Esophagus squamous epithelium (tissue), 4 donors: Measurements from ENCODE around the gene COMMD10.
"Not testable (repeated sequence)": the region's sequence is repeated elsewhere in the genome, so short reads cannot be mapped to it uniquely, and the experiment has no call there.

Source experiments
- POLR2A ChIP-seq, 4 donors: fragments of 450-650 bp; IDR thresholded peaks; one replicate each; pipeline ENCODE4 v1.6.1; 2017; ENCODE audit warnings: antibody characterized with exemption in 4 of 4, mild to moderate bottlenecking in 4 of 4, moderate library complexity in 3 of 4
- TF ChIP-seq, protein P1 (sequence below), 6 experiments: fragments of 450-650 bp in 4 of 6; fragments of 200-600 bp in 2 of 6; sonication (generic) in 2 of 6; IDR thresholded peaks; one replicate each; pipeline ENCODE4 v1.5.1; 2016 to 2019; ENCODE audit warnings: antibody characterized with exemption in 6 of 6, mild to moderate bottlenecking in 4 of 6, moderate library complexity in 4 of 6

DNA sequence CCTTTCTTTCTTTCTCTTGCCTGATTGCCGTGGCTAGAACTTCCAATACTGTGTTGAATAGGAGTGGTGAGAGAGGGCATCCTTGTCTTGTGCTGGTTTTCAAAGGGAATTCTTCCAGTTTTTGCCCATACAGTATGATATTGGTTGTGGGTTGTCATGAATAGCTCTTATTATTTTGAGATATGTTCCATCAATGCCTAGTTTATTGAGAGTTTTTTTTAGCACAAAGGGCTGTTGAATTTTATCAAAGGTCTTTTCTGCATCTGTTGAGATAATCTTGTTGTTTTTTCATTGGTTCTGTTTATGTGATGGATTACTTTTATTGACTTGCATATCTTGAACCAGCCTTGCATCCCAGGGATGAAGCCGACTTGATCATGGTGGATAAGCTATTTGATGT lies 20.1 kb downstream of the COMMD10 start:
- TF ChIP-seq, protein P1, sequence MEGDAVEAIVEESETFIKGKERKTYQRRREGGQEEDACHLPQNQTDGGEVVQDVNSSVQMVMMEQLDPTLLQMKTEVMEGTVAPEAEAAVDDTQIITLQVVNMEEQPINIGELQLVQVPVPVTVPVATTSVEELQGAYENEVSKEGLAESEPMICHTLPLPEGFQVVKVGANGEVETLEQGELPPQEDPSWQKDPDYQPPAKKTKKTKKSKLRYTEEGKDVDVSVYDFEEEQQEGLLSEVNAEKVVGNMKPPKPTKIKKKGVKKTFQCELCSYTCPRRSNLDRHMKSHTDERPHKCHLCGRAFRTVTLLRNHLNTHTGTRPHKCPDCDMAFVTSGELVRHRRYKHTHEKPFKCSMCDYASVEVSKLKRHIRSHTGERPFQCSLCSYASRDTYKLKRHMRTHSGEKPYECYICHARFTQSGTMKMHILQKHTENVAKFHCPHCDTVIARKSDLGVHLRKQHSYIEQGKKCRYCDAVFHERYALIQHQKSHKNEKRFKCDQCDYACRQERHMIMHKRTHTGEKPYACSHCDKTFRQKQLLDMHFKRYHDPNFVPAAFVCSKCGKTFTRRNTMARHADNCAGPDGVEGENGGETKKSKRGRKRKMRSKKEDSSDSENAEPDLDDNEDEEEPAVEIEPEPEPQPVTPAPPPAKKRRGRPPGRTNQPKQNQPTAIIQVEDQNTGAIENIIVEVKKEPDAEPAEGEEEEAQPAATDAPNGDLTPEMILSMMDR (IDR thresholded peaks at IDR 0.05): not testable (repeated sequence)
- TF ChIP-seq POLR2A (IDR thresholded peaks at IDR 0.05): not testable (repeated sequence)
